Loucy (cell line): ENCODE measurements around the gene RRAS2.

Experiments used
- H2AFZ ChIP-seq: fragments of 200-600 bp; sonication (generic); 2 replicates; pipeline ENCODE4 v1.6.0; 2016; ENCODE audit warnings: antibody characterized with exemption, mild to moderate bottlenecking, low read length, moderate library complexity
- H3F3A ChIP-seq: fragments of 200-600 bp; 2 replicates; pipeline ENCODE4 v1.6.0; 2016; ENCODE audit warnings: antibody characterized with exemption, low read depth, mild to moderate bottlenecking
- H3K27me3 ChIP-seq: fragments of 200-600 bp; sonication (generic); 2 replicates; pipeline ENCODE4 v1.6.1; 2014; ENCODE audit warnings: low read length, mild to moderate bottlenecking; ENCODE audit not compliant: insufficient read depth, poor library complexity, severe bottlenecking
- H3K36me3 ChIP-seq: fragments of 200-600 bp; sonication (generic); 2 replicates; pipeline ENCODE4 v1.6.1; 2016; ENCODE audit warnings: low read length; ENCODE audit not compliant: insufficient read depth
- H3K4me1 ChIP-seq: fragments of 200-600 bp; sonication (generic); 2 replicates; pipeline ENCODE4 v1.5.1; 2014; ENCODE audit warnings: low read length, mild to moderate bottlenecking; ENCODE audit not compliant: insufficient read depth, poor library complexity, severe bottlenecking
- H3K4me2 ChIP-seq: fragments of 200-600 bp; sonication (generic); 2 replicates; pipeline ENCODE4 v1.6.0; 2014; ENCODE audit warnings: antibody characterized with exemption, low read length, low read depth, mild to moderate bottlenecking; ENCODE audit not compliant: poor library complexity, severe bottlenecking
- H3K4me3 ChIP-seq: fragments of 200-600 bp; sonication (generic); 2 replicates; pipeline ENCODE4 v1.5.1; 2014; ENCODE audit warnings: low read length, mild to moderate bottlenecking, mixed read lengths; ENCODE audit not compliant: poor library complexity, severe bottlenecking
- H3K79me2 ChIP-seq: fragments of 200-600 bp; sonication (generic); 2 replicates; pipeline ENCODE4 v1.6.1; 2014; ENCODE audit warnings: low read length; ENCODE audit not compliant: insufficient read depth
- H3K9ac ChIP-seq: fragments of 200-600 bp; sonication (generic); 2 replicates; pipeline ENCODE4 v1.6.0; 2014; ENCODE audit warnings: mild to moderate bottlenecking, low read depth, low read length, moderate library complexity; ENCODE audit not compliant: poor library complexity, severe bottlenecking
- H3K9me2 ChIP-seq: fragments of 200-600 bp; sonication (generic); replicated peaks from 2 replicates; pipeline ENCODE4 v1.6.1; 2016; ENCODE audit warnings: low read depth, low read length, mixed read lengths
- H3K9me3 ChIP-seq: fragments of 200-600 bp; sonication (generic); 2 replicates; pipeline ENCODE4 v1.6.1; 2014; ENCODE audit warnings: mild to moderate bottlenecking, antibody characterized with exemption, low read length, low read depth; ENCODE audit not compliant: insufficient read depth
- H4K20me1 ChIP-seq: fragments of 200-600 bp; sonication (generic); 2 replicates; pipeline ENCODE4 v1.6.0; 2014; ENCODE audit warnings: antibody characterized with exemption, low read length, mild to moderate bottlenecking; ENCODE audit not compliant: insufficient read depth, poor library complexity, severe bottlenecking
- CTCF ChIP-seq: fragments of 200-600 bp; sonication (generic); conservative IDR thresholded peaks from 2 replicates; pipeline ENCODE4 v1.5.1; 2014; ENCODE audit warnings: mild to moderate bottlenecking, antibody characterized with exemption, low read length
- EZH2phosphoT487 ChIP-seq: fragments of 200-600 bp; IDR thresholded peaks from 2 replicates; pipeline ENCODE4 v1.6.1; 2018; ENCODE audit warnings: antibody characterized with exemption, mild to moderate bottlenecking, moderate library complexity, borderline replicate concordance

The RRAS2 gene

GRCh38 chr11:14370496-14370895 lies 11.5 kb upstream of the RRAS2 start:
- Histone ChIP-seq H3F3A (no peaks in the 10 kb centered on the region), H2AFZ (no peak overlapping the region), H3K4me3 (no peak overlapping the region), H3K79me2 (no peaks in the 10 kb centered on the region), H3K9ac (no peak overlapping the region), H3K36me3 (no peaks in the 10 kb centered on the region), H3K4me2 (no peak overlapping the region), H3K4me1 (peaks cover 6% of the 10 kb centered on the region), H4K20me1 (no peaks in the 10 kb centered on the region), H3K9me2 (no peaks in the 10 kb centered on the region), H3K9me3 (no peaks in the 10 kb centered on the region), H3K27me3 (no peaks in the 10 kb centered on the region)
- TF ChIP-seq EZH2phosphoT487 (no peak), CTCF (no peak)

- H3K9me2 ChIP-seq = no peaks in the 10 kb centered on the region
- H3K9ac ChIP-seq = no peak overlapping the region
- TF ChIP-seq EZH2phosphoT487 (no peak), CTCF (no peak)
- H2AFZ ChIP-seq = no peak overlapping the region
- no peaks in the 10 kb centered on the region for H4K20me1 ChIP-seq
- H3F3A ChIP-seq = no peaks in the 10 kb centered on the region
- H3K4me3 ChIP-seq = no peak overlapping the region
- peaks cover 6% of the 10 kb centered on the region for H3K4me1 ChIP-seq
- H3K36me3 ChIP-seq = no peaks in the 10 kb centered on the region
- no peaks in the 10 kb centered on the region for H3K27me3 ChIP-seq
- H3K9me3 ChIP-seq = no peaks in the 10 kb centered on the region
- no peak overlapping the region for H3K4me2 ChIP-seq
- no peaks in the 10 kb centered on the region for H3K79me2 ChIP-seq
These were observed 10.6 kb upstream of the RRAS2 start for GRCh38 chr11:14369598-14369997.

GRCh38 chr11:14366936-14367335 lies 8.0 kb upstream of the RRAS2 start:
- Histone ChIP-seq H3K36me3 (no peaks in the 10 kb centered on the region), H4K20me1 (no peaks in the 10 kb centered on the region), H3K4me3 (no peak overlapping the region), H2AFZ (no peak overlapping the region), H3K27me3 (no peaks in the 10 kb centered on the region), H3F3A (no peaks in the 10 kb centered on the region), H3K4me2 (no peak overlapping the region), H3K79me2 (no peaks in the 10 kb centered on the region), H3K9me2 (no peaks in the 10 kb centered on the region), H3K9me3 (no peaks in the 10 kb centered on the region), H3K4me1 (peaks cover 6% of the 10 kb centered on the region), H3K9ac (no peak overlapping the region)
- TF ChIP-seq EZH2phosphoT487 = no peak
- no peak for TF ChIP-seq CTCF
